K562 (cell line): ENCODE results near the gene FUNDC2. TPM values are rescaled to one million over a fixed set of nuclear protein-coding genes. Genes with fewer than 3 reads are reported as not detected.

Experiments used
- AFF4 ChIP-seq: sonication (generic); formaldehyde crosslinking; IDR thresholded peaks from 2 replicates; pipeline ENCODE4 v1.8.0; 2023; ENCODE audit warnings: mild to moderate bottlenecking, missing genetic modification reagents
- BRD4 ChIP-seq: fragments of 200-600 bp; sonication (generic); IDR thresholded peaks from 2 replicates; pipeline ENCODE4 v1.6.1; 2017; ENCODE audit warnings: inconsistent platforms
- CBX3 ChIP-seq, 2 experiments: IDR thresholded peaks; 1 replicate in 1 of 2; 2 replicates in 1 of 2; pipeline ENCODE4 v1.6.1; 2012; ENCODE audit warnings: inconsistent platforms in 2 of 2, low read length in 2 of 2, borderline replicate concordance in 1 of 2, control low read depth in 1 of 2
- E4F1 ChIP-seq: fragments of 250-450 bp; sonication (Bioruptor Pico); IDR thresholded peaks from 2 replicates; pipeline ENCODE4 v1.5.0; 2021; ENCODE audit warnings: mild to moderate bottlenecking, borderline replicate concordance
- EHMT2 ChIP-seq: fragments of 450-650 bp; IDR thresholded peaks from 2 replicates; pipeline ENCODE4 v1.6.1; 2018; ENCODE audit warnings: antibody characterized with exemption
- ELF1 ChIP-seq: fragments of 200-800 bp; sonication (Bioruptor generic); IDR thresholded peaks from 2 replicates; pipeline ENCODE4 v1.6.1; 2016; ENCODE audit warnings: missing genetic modification characterization, missing compliant biosample characterization
- ETV1 ChIP-seq: fragments of 450-650 bp; conservative IDR thresholded peaks from 2 replicates; pipeline ENCODE4 v1.6.1; 2016; ENCODE audit warnings: missing genetic modification characterization, control low read depth, low read depth, missing compliant biosample characterization
- FOXK2 ChIP-seq, 2 experiments: fragments of 450-650 bp; IDR thresholded peaks in 1 of 2; conservative IDR thresholded peaks in 1 of 2; 2 replicates each; pipeline ENCODE4 v1.6.1; 2016; ENCODE audit warnings: low read depth in 2 of 2, mild to moderate bottlenecking in 1 of 2
- HCFC1 ChIP-seq: IDR thresholded peaks from 2 replicates; pipeline ENCODE4 v1.6.1; 2012; ENCODE audit warnings: low read depth, low read length, improper control_type of control experiment
- HDAC6 ChIP-seq: IDR thresholded peaks from 2 replicates; pipeline ENCODE4 v1.6.1; 2012; ENCODE audit warnings: low read depth, mild to moderate bottlenecking, control low read depth, inconsistent platforms, low read length, moderate library complexity
- HOXB6 ChIP-seq: fragments of 250-450 bp; sonication (Bioruptor Pico); IDR thresholded peaks from 2 replicates; pipeline ENCODE4 v1.5.1; 2022; ENCODE audit warnings: mild to moderate bottlenecking, borderline replicate concordance
- KAT2B ChIP-seq: IDR thresholded peaks from one replicate; pipeline ENCODE4 v1.6.1; 2012; ENCODE audit warnings: low read depth, mild to moderate bottlenecking, control low read depth, inconsistent platforms, low read length, moderate library complexity
- KDM1A ChIP-seq, 2 experiments: fragments of 450-650 bp; IDR thresholded peaks; 2 replicates each; pipeline ENCODE4 v1.6.1; 2016; ENCODE audit warnings: mild to moderate bottlenecking in 2 of 2
- NBN ChIP-seq: fragments of 450-650 bp; IDR thresholded peaks from 2 replicates; pipeline ENCODE4 v1.6.1; 2016; ENCODE audit warnings: low read depth, mild to moderate bottlenecking
- NR3C1 ChIP-seq: sonication (generic); formaldehyde crosslinking; IDR thresholded peaks from 2 replicates; pipeline ENCODE4 v1.8.1; 2022; ENCODE audit warnings: missing genetic modification reagents
- NUFIP1 ChIP-seq: fragments of 450-650 bp; IDR thresholded peaks from 2 replicates; pipeline ENCODE4 v1.6.1; 2018; ENCODE audit not compliant: partially characterized antibody
- U2AF1 ChIP-seq: fragments of 200-400 bp; formaldehyde crosslinking; optimal IDR thresholded peaks from 2 replicates; pipeline ENCODE3; 2017; ENCODE audit warnings: mild to moderate bottlenecking, low read depth, low read length, moderate library complexity
- ZBTB1 ChIP-seq: sonication (generic); formaldehyde crosslinking; IDR thresholded peaks from 2 replicates; pipeline ENCODE4 v1.8.1; 2023; ENCODE audit warnings: missing genetic modification reagents, low read depth, mild to moderate bottlenecking, borderline replicate concordance
- ZBTB49 ChIP-seq: sonication (generic); formaldehyde crosslinking; IDR thresholded peaks from 2 replicates; pipeline ENCODE4 v1.8.0; 2022; ENCODE audit warnings: missing genetic modification reagents, mild to moderate bottlenecking, borderline replicate concordance
- ZNF696 ChIP-seq: fragments of 250-450 bp; sonication (Bioruptor Pico); conservative IDR thresholded peaks from 2 replicates; pipeline ENCODE4 v1.4.0; 2020; ENCODE audit warnings: mild to moderate bottlenecking, moderate library complexity
- polyA plus RNA-seq, 8 experiments: library from polyadenylated mRNA; depleted of rRNA in 4 of 8; stranded (reverse) in 5 of 8; unstranded in 3 of 8; fragments of >200 nt; fragmentation: Nextera tagmentation in 2 of 8; fragmentation: Illumina TruSeq in 1 of 8; extraction: Ambion mirVana in 2 of 8; extraction: Trizol in 1 of 8; gene quantifications; 2 replicates each; pipeline versions ENCODE4 v1.2.1 to v1.2.3, GENCODE V29; 2011 to 2014; ENCODE audit warnings: inconsistent platforms in 1 of 8, missing spikeins in 1 of 8
- total RNA-seq, 7 experiments: library from RNA; depleted of rRNA in 6 of 7; stranded (reverse); fragments of >200 nt in 6 of 7; fragmentation: Illumina TruSeq in 2 of 7; extraction: Trizol in 2 of 7; gene quantifications; 2 replicates each; pipeline versions ENCODE4 v1.2.1 to v1.2.3, GENCODE V29; 2011 to 2021; ENCODE audit warnings: low replicate concordance in 1 of 7

The FUNDC2 gene
- total and polyA plus RNA-seq, 9 of the 15 experiments (the other 6 are each of a cell fraction or from before 2014, with no cell fraction given): 50.6 to 235 (median 123) TPM

- TF ChIP-seq ZBTB49 (CRISPR knock-in tag) (no peak), ELF1 (tag) (peak; percentile 82), EHMT2 (no peak), NBN (0 out of 2 replicates have a peak, but pooled peaks have one; percentile 20), KAT2B (no peak), NR3C1 (CRISPR knock-in tag) (no peak), NUFIP1 (no peak), KDM1A (IDR thresholded peaks at IDR 0.05) (no peak), HOXB6 (CRISPR knock-in tag) (no peak), HCFC1 (peak; percentile 72), CBX3 (IDR thresholded peaks at IDR 0.05; ENCODE audit: borderline replicate concordance in 1 of 2, low read length in 2 of 2) (0 out of 3 replicates have a peak, but pooled peaks of 1 of the 2 experiments have one; percentile 45), AFF4 (CRISPR knock-in tag) (0 out of 2 replicates have a peak, but pooled peaks have one; percentile 48), BRD4 (no peak), ETV1 (tag) (peak; percentile 82; the same call in 1 of the 2 replicates), ZBTB1 (no peak), HDAC6 (no peak), E4F1 (CRISPR knock-in tag) (no peak), FOXK2 (conservative IDR thresholded peaks at IDR 0.05 in 1 of 2, IDR thresholded peaks at IDR 0.05 in 1 of 2; ENCODE audit: low read depth in 2 of 2) (peak; percentile 93 to 95), U2AF1 (peak; percentile 22), ZNF696 (CRISPR knock-in tag) (no peak)
Observed at GRCh38 chrX:155026727-155027508, at the start of gene FUNDC2 (continued).
